ENCODE results near the gene FAIM2.
"Not testable (repeated sequence)": the region's sequence is repeated elsewhere in the genome, so short reads cannot be mapped to it uniquely, and the experiment has no call there.

FAIM2 gene

DNA sequence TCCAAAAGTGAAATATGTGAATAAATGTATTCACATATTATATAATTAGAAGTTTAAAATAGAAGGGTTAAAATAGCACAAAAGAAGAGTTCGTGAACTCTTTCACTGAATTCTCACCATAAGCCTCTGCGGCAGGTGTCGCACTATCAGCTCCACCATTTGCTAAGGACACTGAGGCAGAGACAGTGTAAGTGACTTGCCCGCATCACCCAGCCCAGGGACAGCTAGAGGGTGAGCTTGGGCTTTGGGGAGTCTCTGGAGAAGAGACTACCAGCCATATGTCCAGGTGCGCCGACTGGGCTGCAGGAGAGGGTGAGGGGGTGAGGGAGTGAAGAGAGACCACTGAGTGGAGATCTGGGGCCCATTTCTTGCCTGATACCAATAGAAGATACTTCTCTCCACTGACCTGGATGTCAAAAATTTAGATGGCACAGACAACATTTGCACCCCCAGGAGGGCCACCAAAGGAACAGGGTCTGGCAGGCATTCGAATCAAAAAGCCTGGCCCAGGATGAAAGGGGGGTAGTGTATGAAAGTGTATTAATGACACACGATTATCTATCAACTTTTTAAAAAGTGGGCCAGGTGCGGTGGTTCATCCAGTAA is 28.5 kb downstream of the FAIM2 start:
- no peak for DNase-seq

- DNase-seq, result no peak
Measured at GRCh38 chr12:49874142-49874897, 29.4 kb downstream of the FAIM2 start.

DNA sequence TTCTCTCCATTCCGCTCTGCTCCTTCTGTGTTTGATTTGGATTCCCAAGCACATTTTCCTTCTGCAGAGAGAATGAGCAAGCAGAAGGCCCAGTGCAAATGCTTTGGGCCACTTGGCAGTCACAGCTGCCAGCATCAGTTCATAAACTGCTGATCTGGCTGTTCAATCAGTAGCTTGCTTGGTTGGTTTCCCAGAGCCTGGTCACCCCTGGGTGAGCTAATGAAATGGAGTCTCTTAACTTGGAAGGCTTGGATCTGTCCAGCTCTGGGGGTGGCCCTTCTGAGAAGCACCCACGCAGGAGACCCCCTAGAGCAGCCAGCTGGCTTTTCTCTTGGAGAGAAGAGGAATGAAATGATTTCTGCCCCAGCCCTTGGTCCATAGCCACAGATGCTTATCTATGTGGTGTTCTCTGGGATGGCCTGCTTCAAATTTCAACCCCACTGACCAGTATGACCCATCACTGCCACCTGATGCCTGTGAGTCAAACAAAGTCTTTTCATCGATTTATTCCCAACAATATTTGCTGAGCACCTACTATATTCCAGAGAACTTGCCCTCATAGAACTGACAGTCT is 30.3 kb downstream of the FAIM2 start:
- DNase-seq, result no peak

- DNase-seq, result no peak
Measured at GRCh38 chr12:49872781-49873181, 30.9 kb downstream of the FAIM2 start.

GRCh38 chr12:49872381-49872780 is 31.3 kb downstream of the FAIM2 start:
- DNase-seq, result no peak

- not testable (repeated sequence) for DNase-seq
Measured at GRCh38 chr12:49871811-49872251, 31.9 kb downstream of the FAIM2 start.

DNA sequence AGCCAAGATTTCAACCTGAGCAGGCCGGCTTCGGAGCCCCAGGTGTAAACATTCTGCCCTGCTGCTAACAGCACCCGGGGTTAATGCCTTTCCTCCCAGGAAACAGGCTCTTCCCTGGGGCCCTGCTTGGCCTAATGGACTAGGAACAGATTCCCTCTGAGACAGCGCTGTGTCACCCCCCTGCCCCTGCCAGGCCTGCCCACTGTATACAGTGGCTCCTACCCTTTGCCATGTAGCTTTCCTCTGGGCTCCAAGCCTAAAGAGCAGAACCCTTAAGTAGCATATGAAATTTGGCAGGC is 32.5 kb downstream of the FAIM2 start:
- DNase-seq, result no peak

DNA sequence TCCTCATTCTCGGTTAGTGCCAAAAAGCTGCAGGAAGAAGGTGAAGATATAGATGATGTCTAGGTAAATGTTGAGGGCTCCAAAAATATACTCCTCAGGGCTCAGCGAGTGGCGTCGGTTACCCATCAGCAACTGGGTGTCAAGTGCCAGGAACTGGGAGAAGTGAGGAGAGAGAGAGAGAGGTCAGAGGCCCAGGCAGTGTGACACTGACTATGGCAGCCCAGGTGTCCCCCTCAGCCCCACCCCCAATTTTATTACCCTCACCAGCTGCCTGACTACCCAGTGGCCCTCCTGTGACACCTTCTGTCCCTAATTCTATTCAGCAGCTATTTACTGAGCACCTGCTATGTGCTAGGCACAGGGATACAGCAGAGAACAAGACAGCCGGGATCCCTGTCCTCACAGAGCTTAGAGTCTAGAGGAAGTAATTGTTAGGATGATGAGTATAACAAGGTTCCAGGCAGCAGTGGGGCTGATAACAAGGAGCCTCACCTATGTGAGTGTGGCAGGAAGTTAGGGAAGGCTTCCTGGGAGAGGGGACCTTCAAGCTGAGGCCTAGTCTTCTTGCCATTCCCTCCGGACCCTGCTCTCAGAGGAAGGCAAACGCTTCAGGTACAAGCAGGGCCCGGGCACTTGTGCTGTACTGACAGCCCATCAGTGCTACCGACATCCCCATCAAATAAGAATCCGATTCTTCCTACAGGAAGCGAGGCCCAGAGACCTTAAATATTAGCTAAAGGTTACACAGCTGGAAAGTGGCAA is 33.0 kb downstream of the FAIM2 start:
- no peak for DNase-seq

DNA sequence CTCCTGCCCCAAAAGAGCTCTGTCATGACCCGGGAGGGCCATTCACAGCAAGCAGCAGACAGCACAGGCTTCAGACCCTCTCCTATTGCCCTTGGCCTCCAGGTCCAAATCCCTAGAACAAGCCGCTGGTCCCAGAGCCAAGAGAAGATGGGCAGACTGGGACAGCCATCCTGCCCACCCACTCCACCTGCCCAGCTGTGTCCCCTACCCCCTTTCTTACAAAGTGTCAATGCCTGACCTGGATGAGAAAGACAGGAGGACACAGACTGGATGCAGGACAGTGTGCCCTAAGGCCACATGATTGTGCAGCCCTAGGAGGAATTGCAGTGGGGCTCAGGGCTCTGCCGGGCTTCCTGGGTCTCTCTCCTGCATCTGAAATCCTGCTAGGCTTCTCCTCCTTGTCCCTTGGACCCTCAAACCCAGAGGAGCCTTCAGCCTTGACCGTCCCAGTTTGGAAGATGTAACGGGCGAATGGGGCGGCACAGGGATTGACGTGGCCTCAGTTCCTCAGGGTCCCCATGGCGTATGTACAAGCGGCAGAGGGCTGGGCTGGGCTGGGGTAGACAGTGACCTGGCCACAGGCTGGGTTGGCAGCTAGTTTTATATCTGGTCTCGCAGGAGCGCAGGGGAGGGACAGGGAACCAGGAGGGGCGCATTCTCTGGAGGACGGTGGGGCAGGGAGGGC is 33.7 kb downstream of the FAIM2 start:
- no peak for DNase-seq

- peak; percentile 89 for DNase-seq
Measured at GRCh38 chr12:49868952-49869815, 34.5 kb downstream of the FAIM2 start.

- no peak for DNase-seq
Measured at GRCh38 chr12:49868449-49868848, 35.3 kb downstream of the FAIM2 start.

DNA sequence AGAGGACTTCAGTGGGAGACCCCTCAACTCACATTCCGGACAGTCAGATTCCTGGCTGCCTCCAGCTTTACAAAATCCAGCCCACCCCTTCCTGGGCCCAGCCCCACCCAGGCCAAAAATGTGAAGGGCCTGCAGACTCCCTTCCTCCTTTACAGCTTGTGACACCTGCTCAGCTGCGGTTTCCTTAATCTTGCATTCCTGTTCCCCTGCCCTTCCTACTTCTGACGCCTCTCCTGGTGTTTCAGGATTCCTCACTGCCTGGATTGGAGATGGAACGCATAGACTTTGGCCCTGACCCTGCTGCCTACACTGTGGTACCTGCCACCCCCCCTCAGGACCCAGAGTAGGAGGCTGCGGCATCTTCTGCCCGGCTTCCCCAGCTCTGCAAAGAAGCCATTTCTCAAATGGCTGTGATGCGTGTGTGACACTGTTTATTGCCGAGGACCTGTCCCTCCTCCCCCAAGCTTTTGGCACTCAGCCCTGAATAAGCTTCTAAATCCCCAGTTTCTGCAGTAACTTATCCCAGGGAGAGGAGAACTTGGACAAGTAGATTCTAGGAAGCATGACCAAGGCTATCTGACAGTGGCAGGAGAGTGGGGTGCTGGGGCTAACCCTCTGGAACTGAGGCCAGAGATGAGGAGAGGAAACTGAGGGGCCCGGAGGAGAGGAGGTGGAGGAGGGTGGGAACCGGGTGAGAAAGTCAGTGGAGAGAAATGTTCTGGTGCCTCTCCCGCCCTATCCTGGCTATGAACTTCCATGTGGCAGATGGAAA is 35.9 kb downstream of the FAIM2 start:
- no peak for DNase-seq

GRCh38 chr12:49866859-49867569 is 36.7 kb downstream of the FAIM2 start:
- peak; percentile 69 for DNase-seq

GRCh38 chr12:49865782-49866135 is 37.9 kb downstream of the FAIM2 start:
- DNase-seq, result no peak

DNA sequence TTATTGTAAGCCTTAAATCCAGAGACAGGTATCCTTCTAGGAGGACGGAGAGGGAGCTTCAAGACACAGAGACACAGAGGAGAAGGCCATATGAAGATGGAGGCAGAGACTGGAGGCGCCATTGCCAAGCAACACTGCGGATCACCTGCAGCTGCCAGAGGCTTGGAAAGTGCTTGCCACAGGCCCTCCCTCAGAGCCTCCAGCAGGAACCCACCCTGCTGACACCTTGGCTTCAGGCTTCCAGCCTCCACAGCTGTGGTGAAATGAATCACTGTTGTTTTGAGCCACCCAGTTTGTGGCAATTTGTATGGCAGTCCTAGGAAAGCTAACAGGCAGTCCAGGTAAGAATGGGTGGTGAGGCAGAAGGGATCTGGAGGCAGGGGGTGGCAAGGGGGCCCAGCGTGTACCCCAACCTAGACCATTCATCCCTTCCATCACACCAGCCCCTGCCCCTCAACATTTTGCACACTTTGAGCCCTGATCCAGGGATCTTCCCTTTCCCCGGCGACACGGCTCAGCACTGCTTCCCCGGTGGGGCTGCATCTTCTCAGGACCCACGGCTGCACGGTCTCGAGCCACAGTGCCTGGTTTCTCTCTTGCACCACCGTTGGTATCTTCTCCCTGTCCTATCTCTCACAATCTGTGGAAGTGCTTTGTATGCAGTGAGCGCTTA is 38.5 kb downstream of the FAIM2 start:
- DNase-seq, result no peak

DNA sequence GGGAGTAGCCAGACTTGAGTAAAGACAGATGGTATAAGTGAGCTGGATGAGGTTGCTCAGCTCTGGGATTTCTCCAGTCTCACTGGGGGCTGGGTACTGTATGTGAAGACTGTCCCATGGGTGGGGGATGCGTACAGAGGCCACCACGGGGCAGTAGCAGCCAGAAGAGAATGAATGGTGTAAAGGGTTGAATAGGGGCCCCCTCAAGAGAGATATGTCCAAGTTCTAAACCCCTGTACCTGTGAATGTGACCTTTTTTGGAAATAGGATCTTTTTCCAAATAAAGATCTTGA is 39.0 kb downstream of the FAIM2 start:
- no peak for DNase-seq

- DNase-seq, result peak; percentile 21
Measured at GRCh38 chr12:49863946-49864797, 39.5 kb downstream of the FAIM2 start.

GRCh38 chr12:49860921-49861320 is 42.8 kb downstream of the FAIM2 start:
- not testable (repeated sequence) for DNase-seq

GRCh38 chr12:49855890-49856289 is 47.8 kb downstream of the FAIM2 start:
- DNase-seq, result not testable (repeated sequence)
